ENCODE data around the gene SMIM27.

- no peak for TF ChIP-seq EZH2 (IDR thresholded peaks at IDR 0.05)
- TF ChIP-seq POLR2AphosphoS5 (IDR thresholded peaks at IDR 0.05; ENCODE audit: borderline replicate concordance, low read depth, low read length) = no peak
- TF ChIP-seq FOXP2 (optimal IDR thresholded peaks at IDR 0.05; ENCODE audit: control extremely low read depth, extremely low read length, insufficient read depth) = no peak
These were observed 2.0 kb downstream of the SMIM27 start for GRCh38 chr9:32554107-32554506.

All from SK-N-MC (cell line).